Left lung (tissue), 10 donors: ENCODE data around the gene ZNF654. TPM values are rescaled to one million over a fixed set of nuclear protein-coding genes. Genes with fewer than 3 reads are reported as not detected.

Experiments
- ATAC-seq: fragments of 200-7000 bp; cut with Tn5 transposase; one replicate; pipeline ENCODE4 v1.9.1; 2020; ENCODE audit warnings: moderate library complexity
- DNase-seq, 4 donors: peaks; one replicate each; pipeline ENCODE4 v3.0.0-alpha.2; 2013 to 2020
- H3K27ac ChIP-seq, 2 donors: fragments of 200-600 bp; sonication (generic) in 1 of 2; one replicate each; pipeline versions ENCODE4 v1.5.0 to v1.8.0; 2020 to 2021
- H3K27me3 ChIP-seq, 2 donors: fragments of 200-600 bp; sonication (generic) in 1 of 2; one replicate each; pipeline versions ENCODE4 v1.5.0 to v1.8.0; 2020 to 2021
- H3K36me3 ChIP-seq, 2 donors: fragments of 200-600 bp; sonication (generic) in 1 of 2; one replicate each; pipeline versions ENCODE4 v1.5.0 to v1.8.0; 2020 to 2021
- H3K4me1 ChIP-seq, 2 donors: fragments of 200-600 bp; one replicate each; pipeline ENCODE4 v1.8.0; 2021
- H3K4me3 ChIP-seq, 2 donors: fragments of 200-600 bp; sonication (generic) in 1 of 2; one replicate each; pipeline versions ENCODE4 v1.5.0 to v1.8.0; 2020 to 2021; ENCODE audit warnings: mild to moderate bottlenecking in 1 of 2
- H3K9me3 ChIP-seq, 2 donors: fragments of 200-600 bp; sonication (generic) in 1 of 2; one replicate each; pipeline versions ENCODE4 v1.5.0 to v1.8.0; 2020 to 2021
- CTCF ChIP-seq, 2 donors: fragments of 200-600 bp; sonication (generic) in 1 of 2; IDR thresholded peaks; one replicate each; pipeline versions ENCODE4 v1.5.0 to v1.8.0; 2021; ENCODE audit warnings: antibody characterized with exemption in 2 of 2
- intact Hi-C, 2 donors: fragments of 100-400 bp; cut with DNase I; formaldehyde crosslinking; loops; one replicate each; pipeline versions ENCODE4 v1.11.2 to v1.14.2; 2022
- polyA plus RNA-seq, 6 donors: library from polyadenylated mRNA; unstranded; fragments of 120-200 nt; gene quantifications; one replicate each; pipeline ENCODE4 v1.2.1, GENCODE V29; 2013; ENCODE audit not compliant: insufficient read length in 6 of 6
- total RNA-seq, 2 donors: library from RNA; stranded (reverse); fragmentation: NEBNext Ultra II Directional; extraction: Animal tissue kit (Norgen Biotek cat#: 25700); gene quantifications; one replicate each; pipeline ENCODE4 v1.2.1, GENCODE V29; 2021
- donor health status: DM: no; HTN: yes; CAD: no.
- donor health status: DM: no; HTN: no; CAD: no.

Gene ZNF654
- total and polyA plus RNA-seq, 8 donors = 12.5 to 26.6 (median 21.9) TPM

GRCh38 chr3:88040529-88040928 is 18.5 kb upstream of the ZNF654 start:
- Histone ChIP-seq H3K4me1 (no peaks in the 10 kb centered on the region), H3K27me3 (no peaks in the 10 kb centered on the region), H3K36me3 (no peaks in the 10 kb centered on the region), H3K4me3 (no peak overlapping the region), H3K9me3 (no peaks in the 10 kb centered on the region), H3K27ac (no peak overlapping the region)
- DNase-seq = no peak
- TF ChIP-seq CTCF (IDR thresholded peaks at IDR 0.05) = no peak
- intact Hi-C loops = no loop called here
- ATAC-seq = no peak

GRCh38 chr3:88041005-88041404 is 18.1 kb upstream of the ZNF654 start:
- H3K36me3 ChIP-seq = no peaks in the 10 kb centered on the region
- H3K27ac ChIP-seq = no peak overlapping the region
- TF ChIP-seq CTCF (IDR thresholded peaks at IDR 0.05) = no peak
- no peaks in the 10 kb centered on the region for H3K4me1 ChIP-seq
- H3K27me3 ChIP-seq = no peaks in the 10 kb centered on the region
- DNase-seq (no peak), ATAC-seq (no peak)
- intact Hi-C loops = no loop called here
- H3K9me3 ChIP-seq = no peaks in the 10 kb centered on the region
- no peak overlapping the region for H3K4me3 ChIP-seq

GRCh38 chr3:88044411-88044810 is 14.6 kb upstream of the ZNF654 start:
- Histone ChIP-seq H3K27ac (no peak overlapping the region), H3K4me1 (no peaks in the 10 kb centered on the region), H3K4me3 (no peak overlapping the region), H3K36me3 (no peaks in the 10 kb centered on the region), H3K27me3 (no peaks in the 10 kb centered on the region), H3K9me3 (no peaks in the 10 kb centered on the region)
- no peak for ATAC-seq
- no peak for TF ChIP-seq CTCF (IDR thresholded peaks at IDR 0.05)
- DNase-seq = no peak
- intact Hi-C loops = no loop called here

- Histone ChIP-seq H3K4me1 (no peaks in the 10 kb centered on the region), H3K27me3 (no peaks in the 10 kb centered on the region), H3K9me3 (no peaks in the 10 kb centered on the region), H3K4me3 (no peak overlapping the region), H3K27ac (no peak overlapping the region), H3K36me3 (no peaks in the 10 kb centered on the region)
- no peak for TF ChIP-seq CTCF (IDR thresholded peaks at IDR 0.05)
- intact Hi-C loops = no loop called here
- no peak for DNase-seq
- ATAC-seq = no peak
These were observed 12.3 kb upstream of the ZNF654 start for GRCh38 chr3:88046766-88047165.

GRCh38 chr3:88057630-88058305 is 1.3 kb upstream of the ZNF654 start:
- H3K27ac ChIP-seq = peak overlapping the region; percentile 96 to 99

More at GRCh38 chr3:88057630-88058305, 1.3 kb upstream of the ZNF654 start:
- no peaks in the 10 kb centered on the region for H3K9me3 ChIP-seq
- H3K36me3 ChIP-seq = peaks cover 0 to 20% of the 10 kb centered on the region in 2 donors
- H3K4me3 ChIP-seq = peak overlapping the region; percentile 90
- ATAC-seq (no peak), DNase-seq (peak in 1 of 4 donors; percentile 26)
- H3K4me1 ChIP-seq = peaks cover 32 to 40% of the 10 kb centered on the region in 2 donors
- intact Hi-C loops = no loop called here
- peak in 1 of 2 donors; percentile 19 for TF ChIP-seq CTCF (IDR thresholded peaks at IDR 0.05)
- H3K27me3 ChIP-seq = no peaks in the 10 kb centered on the region
